Measurements from ENCODE around the gene LTO1. TPM values are rescaled to one million over a fixed set of nuclear protein-coding genes. Genes with fewer than 3 reads are reported as not detected.

LTO1 gene
- total RNA-seq, 6 experiments from 2014 or later = 23.2 to 28.5 (median 25.6) TPM

Other genes with a start within 250 kb of the LTO1 start
- not detected for gene LINC01488, start 193.7 kb downstream of the LTO1 start, total RNA-seq (2021; fragmentation: NEBNext Ultra II Directional; extraction: Animal tissue kit (Norgen Biotek cat#: 25700))
- gene CCND1, start 34.2 kb downstream of the LTO1 start, total RNA-seq (2021; fragmentation: NEBNext Ultra II Directional; extraction: Animal tissue kit (Norgen Biotek cat#: 25700)) = 1,000 to 10,000 TPM; 1,259 to 2,084 (median 1,434) TPM
- gene FGF19, start 28.7 kb upstream of the LTO1 start, total RNA-seq (2021; fragmentation: NEBNext Ultra II Directional; extraction: Animal tissue kit (Norgen Biotek cat#: 25700)) = not detected
- not detected for gene FGF4, start 100.0 kb upstream of the LTO1 start, total RNA-seq (2021; fragmentation: NEBNext Ultra II Directional; extraction: Animal tissue kit (Norgen Biotek cat#: 25700))
- gene FGF3, start 144.1 kb upstream of the LTO1 start, total RNA-seq (2021; fragmentation: NEBNext Ultra II Directional; extraction: Animal tissue kit (Norgen Biotek cat#: 25700)) = not detected